GM23338 (cell line): ENCODE results near the gene PRSS27. TPM values are rescaled to one million over a fixed set of nuclear protein-coding genes. Genes with fewer than 3 reads are reported as not detected.

Experiments
- ATAC-seq: fragments of 200-7000 bp; cut with Tn5 transposase; 3 replicates; pipeline ENCODE4 v1.9.1; 2020
- DNase-seq: peaks from one replicate; pipeline ENCODE4 v3.0.0-alpha.2; 2015; ENCODE audit warnings: low spot score
- H2AFZ ChIP-seq: fragments of 200-600 bp; sonication (generic); 2 replicates; pipeline ENCODE4 v1.8.0; 2016; ENCODE audit warnings: antibody characterized with exemption, mild to moderate bottlenecking, moderate library complexity
- H3F3A ChIP-seq: fragments of 200-600 bp; sonication (generic); replicated peaks from 2 replicates; pipeline ENCODE4 v1.8.0; 2017; ENCODE audit warnings: antibody characterized with exemption, mixed run types, low read depth
- H3K27ac ChIP-seq: fragments of 200-600 bp; sonication (generic); 2 replicates; pipeline ENCODE4 v1.6.1; 2016; ENCODE audit warnings: low read depth
- H3K27me3 ChIP-seq: fragments of 200-600 bp; sonication (generic); 2 replicates; pipeline ENCODE4 v1.8.0; 2016; ENCODE audit warnings: mild to moderate bottlenecking, mixed run types, moderate library complexity; ENCODE audit not compliant: insufficient read depth
- H3K36me3 ChIP-seq: fragments of 200-600 bp; sonication (generic); 2 replicates; pipeline ENCODE4 v1.8.0; 2016; ENCODE audit warnings: mild to moderate bottlenecking; ENCODE audit not compliant: insufficient read depth
- H3K4me1 ChIP-seq: fragments of 200-600 bp; sonication (generic); 2 replicates; pipeline ENCODE4 v1.8.0; 2016; ENCODE audit warnings: mild to moderate bottlenecking, moderate library complexity; ENCODE audit not compliant: insufficient read depth
- H3K4me2 ChIP-seq: fragments of 200-600 bp; sonication (generic); 2 replicates; pipeline ENCODE4 v1.7.1; 2017; ENCODE audit warnings: mixed run types
- H3K4me3 ChIP-seq: fragments of 200-600 bp; sonication (generic); 2 replicates; pipeline ENCODE4 v1.6.1; 2016; ENCODE audit warnings: mixed run types
- H3K79me2 ChIP-seq: fragments of 200-600 bp; sonication (generic); replicated peaks from 2 replicates; pipeline ENCODE4 v1.8.0; 2017; ENCODE audit warnings: mild to moderate bottlenecking; ENCODE audit not compliant: insufficient read depth
- H3K9me2 ChIP-seq: fragments of 200-600 bp; sonication (generic); 2 replicates; pipeline ENCODE4 v1.8.0; 2017; ENCODE audit not compliant: insufficient read depth
- H4K20me1 ChIP-seq: fragments of 200-600 bp; sonication (generic); replicated peaks from 2 replicates; pipeline ENCODE4 v1.8.0; 2017; ENCODE audit warnings: mild to moderate bottlenecking; ENCODE audit not compliant: insufficient read depth
- H3K27ac Mint-ChIP-seq: 2 replicates; pipeline ENCODE4 v1.8.0; 2020; ENCODE audit warnings: inconsistent platforms, mild to moderate bottlenecking, moderate library complexity, mixed read lengths
- H3K27me3 Mint-ChIP-seq: 3 replicates; pipeline ENCODE4 v1.8.0; 2022; ENCODE audit warnings: low read depth, mild to moderate bottlenecking, moderate library complexity, mixed read lengths, inconsistent platforms; ENCODE audit not compliant: insufficient read depth, poor library complexity
- H3K36me3 Mint-ChIP-seq: 3 replicates; pipeline ENCODE4 v1.8.0; 2021; ENCODE audit warnings: low read depth, mild to moderate bottlenecking, inconsistent platforms, moderate library complexity, mixed read lengths
- H3K4me1 Mint-ChIP-seq: 3 replicates; pipeline ENCODE4 v1.8.0; 2020; ENCODE audit warnings: mild to moderate bottlenecking, inconsistent platforms, mixed read lengths
- H3K4me3 Mint-ChIP-seq: 3 replicates; pipeline ENCODE4 v1.8.0; 2021; ENCODE audit warnings: moderate library complexity, mild to moderate bottlenecking, inconsistent platforms, mixed read lengths
- H3K9me3 Mint-ChIP-seq: 3 replicates; pipeline ENCODE4 v1.8.0; 2020; ENCODE audit warnings: moderate library complexity, mild to moderate bottlenecking, inconsistent platforms, mixed read lengths
- EZH2phosphoT487 ChIP-seq: fragments of 200-600 bp; sonication (generic); IDR thresholded peaks from one replicate; pipeline ENCODE4 v1.8.1; 2018; ENCODE audit warnings: antibody characterized with exemption; ENCODE audit not compliant: unreplicated experiment
- polyA plus RNA-seq: library from polyadenylated mRNA; unstranded; fragments of >200 nt; fragmentation: Nextera tagmentation; extraction: Ambion mirVana; gene quantifications from 2 replicates; pipeline ENCODE4 v1.2.1, GENCODE V29; 2016
- total RNA-seq: library from RNA; depleted of rRNA; stranded (reverse); fragments of >200 nt; shearing (Covaris generic); gene quantifications from 2 replicates; pipeline ENCODE4 v1.2.3, GENCODE V29; 2014
- TF ChIP-seq, protein P1 (sequence below): fragments of 250-450 bp; sonication (Bioruptor Pico); IDR thresholded peaks from 2 replicates; pipeline ENCODE4 v1.5.0; 2020; ENCODE audit warnings: mild to moderate bottlenecking, moderate library complexity
- TF ChIP-seq, protein P2 (sequence below): IDR thresholded peaks from 2 replicates; pipeline ENCODE4 v1.6.1; 2016; ENCODE audit warnings: antibody characterized with exemption

The PRSS27 gene
- total and polyA plus RNA-seq, 2 experiments from 2014 or later: 0.73 to 1.6 TPM

GRCh38 chr16:2766430-2767139, 46.6 kb upstream of the PRSS27 start:
- H3K27me3 Mint-ChIP-seq: peaks cover 69% of the 10 kb centered on the region
- H3K9me3 Mint-ChIP-seq: peaks cover 51% of the 10 kb centered on the region
- H2AFZ ChIP-seq: no peak overlapping the region
- H3K4me1 Mint-ChIP-seq: peaks cover 34% of the 10 kb centered on the region
- H3K9me2 ChIP-seq: peaks cover 39% of the 10 kb centered on the region
- no peak overlapping the region for H3K27ac ChIP-seq
- no peak for TF ChIP-seq EZH2phosphoT487
- TF ChIP-seq, protein P1, sequence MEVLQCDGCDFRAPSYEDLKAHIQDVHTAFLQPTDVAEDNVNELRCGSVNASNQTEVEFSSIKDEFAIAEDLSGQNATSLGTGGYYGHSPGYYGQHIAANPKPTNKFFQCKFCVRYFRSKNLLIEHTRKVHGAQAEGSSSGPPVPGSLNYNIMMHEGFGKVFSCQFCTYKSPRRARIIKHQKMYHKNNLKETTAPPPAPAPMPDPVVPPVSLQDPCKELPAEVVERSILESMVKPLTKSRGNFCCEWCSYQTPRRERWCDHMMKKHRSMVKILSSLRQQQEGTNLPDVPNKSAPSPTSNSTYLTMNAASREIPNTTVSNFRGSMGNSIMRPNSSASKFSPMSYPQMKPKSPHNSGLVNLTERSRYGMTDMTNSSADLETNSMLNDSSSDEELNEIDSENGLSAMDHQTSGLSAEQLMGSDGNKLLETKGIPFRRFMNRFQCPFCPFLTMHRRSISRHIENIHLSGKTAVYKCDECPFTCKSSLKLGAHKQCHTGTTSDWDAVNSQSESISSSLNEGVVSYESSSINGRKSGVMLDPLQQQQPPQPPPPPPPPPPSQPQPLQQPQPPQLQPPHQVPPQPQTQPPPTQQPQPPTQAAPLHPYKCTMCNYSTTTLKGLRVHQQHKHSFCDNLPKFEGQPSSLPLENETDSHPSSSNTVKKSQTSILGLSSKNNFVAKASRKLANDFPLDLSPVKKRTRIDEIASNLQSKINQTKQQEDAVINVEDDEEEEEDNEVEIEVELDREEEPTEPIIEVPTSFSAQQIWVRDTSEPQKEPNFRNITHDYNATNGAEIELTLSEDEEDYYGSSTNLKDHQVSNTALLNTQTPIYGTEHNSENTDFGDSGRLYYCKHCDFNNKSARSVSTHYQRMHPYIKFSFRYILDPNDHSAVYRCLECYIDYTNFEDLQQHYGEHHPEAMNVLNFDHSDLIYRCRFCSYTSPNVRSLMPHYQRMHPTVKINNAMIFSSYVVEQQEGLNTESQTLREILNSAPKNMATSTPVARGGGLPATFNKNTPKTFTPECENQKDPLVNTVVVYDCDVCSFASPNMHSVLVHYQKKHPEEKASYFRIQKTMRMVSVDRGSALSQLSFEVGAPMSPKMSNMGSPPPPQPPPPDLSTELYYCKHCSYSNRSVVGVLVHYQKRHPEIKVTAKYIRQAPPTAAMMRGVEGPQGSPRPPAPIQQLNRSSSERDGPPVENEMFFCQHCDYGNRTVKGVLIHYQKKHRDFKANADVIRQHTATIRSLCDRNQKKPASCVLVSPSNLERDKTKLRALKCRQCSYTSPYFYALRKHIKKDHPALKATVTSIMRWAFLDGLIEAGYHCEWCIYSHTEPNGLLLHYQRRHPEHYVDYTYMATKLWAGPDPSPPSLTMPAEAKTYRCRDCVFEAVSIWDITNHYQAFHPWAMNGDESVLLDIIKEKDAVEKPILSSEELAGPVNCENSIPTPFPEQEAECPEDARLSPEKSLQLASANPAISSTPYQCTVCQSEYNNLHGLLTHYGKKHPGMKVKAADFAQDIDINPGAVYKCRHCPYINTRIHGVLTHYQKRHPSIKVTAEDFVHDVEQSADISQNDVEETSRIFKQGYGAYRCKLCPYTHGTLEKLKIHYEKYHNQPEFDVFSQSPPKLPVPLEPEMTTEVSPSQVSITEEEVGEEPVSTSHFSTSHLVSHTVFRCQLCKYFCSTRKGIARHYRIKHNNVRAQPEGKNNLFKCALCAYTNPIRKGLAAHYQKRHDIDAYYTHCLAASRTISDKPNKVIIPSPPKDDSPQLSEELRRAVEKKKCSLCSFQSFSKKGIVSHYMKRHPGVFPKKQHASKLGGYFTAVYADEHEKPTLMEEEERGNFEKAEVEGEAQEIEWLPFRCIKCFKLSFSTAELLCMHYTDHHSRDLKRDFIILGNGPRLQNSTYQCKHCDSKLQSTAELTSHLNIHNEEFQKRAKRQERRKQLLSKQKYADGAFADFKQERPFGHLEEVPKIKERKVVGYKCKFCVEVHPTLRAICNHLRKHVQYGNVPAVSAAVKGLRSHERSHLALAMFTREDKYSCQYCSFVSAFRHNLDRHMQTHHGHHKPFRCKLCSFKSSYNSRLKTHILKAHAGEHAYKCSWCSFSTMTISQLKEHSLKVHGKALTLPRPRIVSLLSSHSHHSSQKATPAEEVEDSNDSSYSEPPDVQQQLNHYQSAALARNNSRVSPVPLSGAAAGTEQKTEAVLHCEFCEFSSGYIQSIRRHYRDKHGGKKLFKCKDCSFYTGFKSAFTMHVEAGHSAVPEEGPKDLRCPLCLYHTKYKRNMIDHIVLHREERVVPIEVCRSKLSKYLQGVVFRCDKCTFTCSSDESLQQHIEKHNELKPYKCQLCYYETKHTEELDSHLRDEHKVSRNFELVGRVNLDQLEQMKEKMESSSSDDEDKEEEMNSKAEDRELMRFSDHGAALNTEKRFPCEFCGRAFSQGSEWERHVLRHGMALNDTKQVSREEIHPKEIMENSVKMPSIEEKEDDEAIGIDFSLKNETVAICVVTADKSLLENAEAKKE (CRISPR knock-in tag): no peak
- TF ChIP-seq, protein P2, sequence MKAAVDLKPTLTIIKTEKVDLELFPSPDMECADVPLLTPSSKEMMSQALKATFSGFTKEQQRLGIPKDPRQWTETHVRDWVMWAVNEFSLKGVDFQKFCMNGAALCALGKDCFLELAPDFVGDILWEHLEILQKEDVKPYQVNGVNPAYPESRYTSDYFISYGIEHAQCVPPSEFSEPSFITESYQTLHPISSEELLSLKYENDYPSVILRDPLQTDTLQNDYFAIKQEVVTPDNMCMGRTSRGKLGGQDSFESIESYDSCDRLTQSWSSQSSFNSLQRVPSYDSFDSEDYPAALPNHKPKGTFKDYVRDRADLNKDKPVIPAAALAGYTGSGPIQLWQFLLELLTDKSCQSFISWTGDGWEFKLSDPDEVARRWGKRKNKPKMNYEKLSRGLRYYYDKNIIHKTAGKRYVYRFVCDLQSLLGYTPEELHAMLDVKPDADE: no peak
- no peak overlapping the region for H3K4me3 ChIP-seq
- ATAC-seq (no peak), DNase-seq (no peak)
- H3F3A ChIP-seq: peaks cover 79% of the 10 kb centered on the region
- H4K20me1 ChIP-seq: peaks cover 18% of the 10 kb centered on the region
- H3K27me3 ChIP-seq: peaks cover 9% of the 10 kb centered on the region
- no peak overlapping the region for H3K4me2 ChIP-seq
- H3K27ac Mint-ChIP-seq: no peak overlapping the region
- peaks cover 74% of the 10 kb centered on the region for H3K36me3 ChIP-seq
- H3K4me1 ChIP-seq: no peaks in the 10 kb centered on the region
- peaks cover 71% of the 10 kb centered on the region for H3K79me2 ChIP-seq
- peaks cover 100% of the 10 kb centered on the region for H3K36me3 Mint-ChIP-seq
- H3K4me3 Mint-ChIP-seq: no peak overlapping the region; the same call in 2 of the 3 replicates
